Measurements from ENCODE around the gene MPST. TPM values are rescaled to one million over a fixed set of nuclear protein-coding genes. Genes with fewer than 3 reads are reported as not detected.

MPST gene
- total RNA-seq, 1 donor from 2014 or later = 48.5 TPM

DNA sequence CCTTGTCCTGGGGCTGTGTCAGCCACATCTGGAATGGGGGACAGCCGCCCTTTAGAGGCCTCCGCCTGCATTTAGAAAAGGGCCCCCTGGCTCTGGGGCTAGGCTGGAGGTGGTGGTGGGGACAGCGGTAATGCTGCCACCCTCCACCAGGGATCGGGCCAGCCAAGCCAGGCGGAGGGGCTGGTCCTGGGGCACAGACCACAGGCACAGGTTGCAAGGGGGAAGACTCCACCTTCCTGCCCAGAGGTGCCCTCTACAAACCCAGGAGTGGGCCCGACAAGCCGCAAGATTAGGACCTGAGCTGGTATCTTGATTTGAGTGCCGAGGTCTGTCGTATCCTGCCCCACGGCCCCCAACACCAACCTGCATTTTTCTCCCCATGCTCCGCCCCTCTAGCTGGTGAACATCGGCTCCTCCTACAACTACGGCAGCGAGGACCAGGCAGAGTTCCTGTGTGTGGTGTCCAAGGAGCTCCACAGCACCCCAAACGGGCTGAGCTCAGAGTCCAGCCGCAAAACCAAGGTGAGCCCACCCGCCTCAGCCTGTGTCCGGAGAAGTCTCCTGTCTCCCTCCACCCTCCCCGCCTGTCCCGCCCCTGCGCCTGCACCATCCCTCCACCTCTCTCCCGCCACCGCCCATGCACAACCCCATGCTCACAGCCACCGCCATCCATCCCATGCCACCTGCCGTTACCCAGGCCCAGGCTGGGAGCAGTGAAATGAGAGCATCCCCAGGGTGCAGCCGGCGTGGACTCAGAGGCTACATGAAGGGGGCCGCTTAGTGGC, 39.6 kb downstream of the MPST start:
- no peak overlapping the region for H3K9ac ChIP-seq (ENCODE audit: low read depth in 1 of 3, low read length in 3 of 3)
- no peak overlapping the region for H3K4me3 ChIP-seq (ENCODE audit: low read length in 3 of 3)
- peaks cover 0 to 10% (median 4%) of the 10 kb centered on the region in 3 donors for H3K36me3 ChIP-seq (ENCODE audit: control insufficient read depth in 3 of 3, insufficient read depth in 3 of 3, low read length in 3 of 3)

DNA sequence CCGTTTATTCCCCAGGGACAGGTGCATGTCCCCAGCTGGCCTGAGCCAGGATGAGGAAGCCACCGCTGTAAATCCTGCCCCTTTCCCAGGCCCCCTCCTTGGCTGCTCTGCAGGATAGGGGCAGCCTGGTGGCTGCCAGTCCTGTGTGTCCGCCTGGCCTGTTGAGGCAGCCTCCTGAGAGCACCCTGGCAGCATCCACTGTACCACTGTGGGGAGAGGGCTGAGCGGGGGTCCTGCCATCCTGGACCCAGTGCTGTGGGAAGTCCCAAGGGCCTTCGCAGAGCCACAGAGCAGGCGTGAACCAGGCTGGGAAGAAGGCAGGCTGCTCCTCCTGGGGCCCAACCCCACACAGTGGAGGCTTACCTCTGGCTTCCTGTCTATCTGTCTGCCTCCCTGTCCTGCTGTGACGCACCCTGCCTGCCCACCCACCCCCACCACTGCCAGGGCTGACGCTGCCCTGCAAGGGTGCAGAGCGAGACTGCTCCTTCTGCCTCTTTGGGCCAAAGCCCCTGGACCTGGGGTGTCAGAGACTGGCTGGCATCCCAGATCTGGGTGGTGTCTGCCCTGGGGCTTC, 40.4 kb downstream of the MPST start:
- no peaks in the 10 kb centered on the region for H3K9me3 ChIP-seq (ENCODE audit: control insufficient read depth in 3 of 3, low read length in 3 of 3)
- H3K36me3 ChIP-seq (ENCODE audit: control insufficient read depth in 3 of 3, insufficient read depth in 3 of 3, low read length in 3 of 3) = peaks cover 0 to 10% (median 4%) of the 10 kb centered on the region in 3 donors
- no peak overlapping the region for H3K4me3 ChIP-seq (ENCODE audit: low read length in 3 of 3)
- no peak overlapping the region for H3K27ac ChIP-seq (ENCODE audit: low read depth, low read length)
- H3K27me3 ChIP-seq (ENCODE audit: control insufficient read depth in 3 of 3, insufficient read depth in 3 of 3, low read length in 3 of 3) = peaks cover 0 to 5% (median 4%) of the 10 kb centered on the region in 3 donors
- H3K9ac ChIP-seq (ENCODE audit: low read depth in 1 of 3, low read length in 3 of 3) = no peak overlapping the region
- no peaks in the 10 kb centered on the region for H3K4me1 ChIP-seq (ENCODE audit: control insufficient read depth in 3 of 3, insufficient read depth in 3 of 3, low read length in 3 of 3)

More for the DNA sequence above, 39.6 kb downstream of the MPST start:
- Histone ChIP-seq H3K27me3 (ENCODE audit: control insufficient read depth in 3 of 3, insufficient read depth in 3 of 3, low read length in 3 of 3) (peaks cover 0 to 5% (median 4%) of the 10 kb centered on the region in 3 donors), H3K27ac (ENCODE audit: low read depth, low read length) (no peak overlapping the region), H3K4me1 (ENCODE audit: control insufficient read depth in 3 of 3, insufficient read depth in 3 of 3, low read length in 3 of 3) (no peaks in the 10 kb centered on the region), H3K9me3 (ENCODE audit: control insufficient read depth in 3 of 3, low read length in 3 of 3) (no peaks in the 10 kb centered on the region)

DNA sequence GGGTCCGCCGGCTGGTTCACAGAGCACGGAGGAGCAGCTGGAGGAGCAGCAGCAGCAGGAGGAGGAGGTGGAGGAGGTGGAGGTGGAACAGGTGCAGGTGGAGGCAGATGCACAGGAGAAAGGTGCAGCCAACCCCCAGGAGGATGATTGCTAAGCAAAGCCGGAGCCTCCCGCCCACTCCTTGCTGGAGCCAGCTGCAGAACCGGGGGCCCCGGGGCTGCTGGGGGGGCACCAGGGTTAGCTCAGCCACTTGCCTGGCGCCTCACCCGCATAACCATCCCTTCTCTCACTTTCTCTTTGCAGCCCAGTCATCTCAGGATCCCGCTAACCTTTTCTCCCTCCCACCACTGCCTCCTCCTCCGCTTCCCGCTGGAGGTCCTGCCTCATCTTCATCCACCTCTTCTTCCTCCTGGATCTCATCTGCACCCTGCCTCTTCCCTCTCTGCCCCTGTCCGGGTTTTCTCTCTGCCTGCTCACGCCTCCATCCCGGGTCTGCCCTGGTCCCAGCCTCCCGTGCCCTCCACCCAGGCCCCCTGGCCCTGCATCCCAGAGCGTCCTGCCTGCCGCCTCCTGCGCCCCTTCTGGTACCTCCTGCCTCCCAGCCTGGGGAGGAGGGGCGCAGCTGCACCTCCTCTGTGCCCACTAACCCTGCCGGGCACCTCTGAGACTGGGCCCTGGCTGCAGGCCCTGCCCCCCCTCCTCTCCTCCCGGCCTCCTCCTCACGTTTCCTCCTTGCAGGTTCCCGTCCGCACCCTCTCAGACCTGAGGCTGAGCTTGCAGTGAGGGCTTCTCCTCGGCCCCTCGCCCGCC, 41.5 kb downstream of the MPST start:
- H3K27me3 ChIP-seq (ENCODE audit: control insufficient read depth in 3 of 3, insufficient read depth in 3 of 3, low read length in 3 of 3) = peaks cover 5 to 6% (median 5%) of the 10 kb centered on the region in 3 donors
- no peaks in the 10 kb centered on the region for H3K9me3 ChIP-seq (ENCODE audit: control insufficient read depth in 3 of 3, low read length in 3 of 3)
- no peak overlapping the region for H3K27ac ChIP-seq (ENCODE audit: low read depth, low read length)
- no peaks in the 10 kb centered on the region for H3K4me1 ChIP-seq (ENCODE audit: control insufficient read depth in 3 of 3, insufficient read depth in 3 of 3, low read length in 3 of 3)
- H3K36me3 ChIP-seq (ENCODE audit: control insufficient read depth in 3 of 3, insufficient read depth in 3 of 3, low read length in 3 of 3) = peaks cover 0 to 7% (median 4%) of the 10 kb centered on the region in 3 donors
- H3K9ac ChIP-seq (ENCODE audit: low read depth in 1 of 3, low read length in 3 of 3) = no peak overlapping the region
- no peak overlapping the region for H3K4me3 ChIP-seq (ENCODE audit: low read length in 3 of 3)

DNA sequence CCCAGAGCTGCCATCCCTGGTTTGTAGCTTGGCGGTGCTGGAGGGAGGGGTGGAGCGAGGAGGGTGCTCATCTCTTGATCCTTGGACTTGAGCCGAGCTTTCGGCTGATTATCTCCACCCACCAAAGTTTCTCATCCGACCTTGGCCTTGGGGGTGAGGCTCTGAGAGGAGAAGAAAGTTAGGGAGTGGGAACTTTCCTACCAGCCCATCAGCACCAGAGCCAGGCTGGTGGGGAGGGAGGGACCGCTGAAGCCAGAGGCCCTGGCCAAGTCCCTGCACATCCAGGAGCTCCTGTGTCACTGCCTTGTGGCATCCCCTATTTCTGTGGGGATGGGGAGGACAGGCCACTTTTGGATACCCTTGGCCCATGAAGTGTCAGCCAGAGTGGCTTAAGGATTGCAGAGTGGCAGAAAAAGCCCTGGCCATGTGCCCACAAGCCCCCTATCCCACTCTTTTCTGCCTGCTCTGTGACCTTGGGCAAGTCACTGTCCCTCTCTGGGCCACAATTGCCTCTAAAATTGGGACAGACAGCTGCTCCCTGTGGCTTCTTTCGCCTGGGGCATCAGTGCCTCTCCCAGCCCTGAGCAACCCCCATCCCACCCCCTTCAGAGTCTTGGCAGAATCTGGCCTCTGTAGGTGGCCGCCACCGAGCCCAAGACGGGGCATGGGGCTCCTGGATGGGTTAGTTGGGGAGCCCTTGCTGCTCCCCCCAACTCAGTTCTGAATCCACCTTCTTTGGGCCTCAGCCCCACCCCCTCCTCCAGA, 42.3 kb downstream of the MPST start:
- Histone ChIP-seq H3K36me3 (ENCODE audit: control insufficient read depth in 3 of 3, insufficient read depth in 3 of 3, low read length in 3 of 3) (peaks cover 0 to 6% (median 2%) of the 10 kb centered on the region in 3 donors), H3K27me3 (ENCODE audit: control insufficient read depth in 3 of 3, insufficient read depth in 3 of 3, low read length in 3 of 3) (peaks cover 4 to 11% (median 5%) of the 10 kb centered on the region in 3 donors), H3K9me3 (ENCODE audit: control insufficient read depth in 3 of 3, low read length in 3 of 3) (no peaks in the 10 kb centered on the region), H3K4me3 (ENCODE audit: low read length in 3 of 3) (no peak overlapping the region), H3K9ac (ENCODE audit: low read depth in 1 of 3, low read length in 3 of 3) (no peak overlapping the region), H3K27ac (ENCODE audit: low read depth, low read length) (no peak overlapping the region), H3K4me1 (ENCODE audit: control insufficient read depth in 3 of 3, insufficient read depth in 3 of 3, low read length in 3 of 3) (no peaks in the 10 kb centered on the region)

DNA sequence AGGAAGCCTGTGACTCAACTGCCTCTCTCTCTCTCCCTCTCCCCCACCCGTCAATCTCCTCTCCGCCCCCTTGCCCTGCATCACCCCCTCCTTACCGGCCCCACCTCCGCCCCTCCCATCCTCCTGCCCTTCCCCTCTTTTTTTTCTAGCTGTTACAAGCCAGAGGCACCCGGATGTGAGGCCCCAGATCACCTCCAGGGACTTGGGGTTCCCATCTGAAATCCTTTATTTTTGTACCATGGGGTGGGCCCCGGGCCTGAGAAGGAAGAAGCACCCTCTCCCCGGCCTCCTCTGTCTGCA, 42.8 kb downstream of the MPST start:
- Histone ChIP-seq H3K4me3 (ENCODE audit: low read length in 3 of 3) (no peak overlapping the region), H3K27me3 (ENCODE audit: control insufficient read depth in 3 of 3, insufficient read depth in 3 of 3, low read length in 3 of 3) (peaks cover 4 to 11% (median 5%) of the 10 kb centered on the region in 3 donors), H3K4me1 (ENCODE audit: control insufficient read depth in 3 of 3, insufficient read depth in 3 of 3, low read length in 3 of 3) (no peaks in the 10 kb centered on the region), H3K9me3 (ENCODE audit: control insufficient read depth in 3 of 3, low read length in 3 of 3) (no peaks in the 10 kb centered on the region), H3K9ac (ENCODE audit: low read depth in 1 of 3, low read length in 3 of 3) (no peak overlapping the region), H3K27ac (ENCODE audit: low read depth, low read length) (no peak overlapping the region), H3K36me3 (ENCODE audit: control insufficient read depth in 3 of 3, insufficient read depth in 3 of 3, low read length in 3 of 3) (peaks cover 0 to 5% (median 2%) of the 10 kb centered on the region in 3 donors)

DNA sequence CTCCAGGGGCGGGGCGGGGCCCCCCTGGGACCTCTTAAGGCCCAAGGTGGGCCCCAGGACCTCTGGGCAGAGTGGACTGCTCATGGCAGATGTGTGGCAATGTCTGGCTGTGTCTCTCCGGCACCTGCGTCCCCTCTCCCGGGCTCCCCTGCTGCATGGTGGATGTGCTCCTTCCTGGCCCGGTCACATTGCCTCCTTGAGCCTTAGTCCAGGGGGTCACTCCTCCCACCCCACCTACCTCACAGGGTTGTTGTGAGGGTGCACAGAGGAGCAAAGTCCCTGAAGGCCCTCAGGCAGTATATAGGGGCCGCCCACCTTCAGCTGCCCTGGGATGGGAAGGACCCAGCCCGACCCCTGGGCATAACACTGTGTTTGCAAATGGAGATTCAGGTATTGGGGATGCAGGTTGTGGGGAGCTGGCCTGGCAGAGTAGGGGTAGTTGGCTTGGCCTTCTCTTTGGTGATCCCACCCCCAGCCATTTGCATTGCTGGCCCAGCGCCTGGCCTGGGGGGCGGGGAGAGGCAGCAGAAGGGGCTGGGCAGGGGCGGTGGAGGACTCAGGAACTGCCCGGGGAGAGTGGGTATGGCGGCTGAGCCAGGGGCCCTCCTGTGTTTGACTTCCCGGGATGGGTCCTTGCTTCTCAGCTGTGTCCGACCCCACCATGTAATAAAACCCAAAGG, 43.3 kb downstream of the MPST start:
- H3K27ac ChIP-seq (ENCODE audit: low read depth, low read length) = no peak overlapping the region
- H3K4me3 ChIP-seq (ENCODE audit: low read length in 3 of 3) = no peak overlapping the region
- H3K27me3 ChIP-seq (ENCODE audit: control insufficient read depth in 3 of 3, insufficient read depth in 3 of 3, low read length in 3 of 3) = peaks cover 8 to 16% (median 10%) of the 10 kb centered on the region in 3 donors
- H3K9me3 ChIP-seq (ENCODE audit: control insufficient read depth in 3 of 3, low read length in 3 of 3) = no peaks in the 10 kb centered on the region
- no peaks in the 10 kb centered on the region for H3K4me1 ChIP-seq (ENCODE audit: control insufficient read depth in 3 of 3, insufficient read depth in 3 of 3, low read length in 3 of 3)
- no peak overlapping the region for H3K9ac ChIP-seq (ENCODE audit: low read depth in 1 of 3, low read length in 3 of 3)
- H3K36me3 ChIP-seq (ENCODE audit: control insufficient read depth in 3 of 3, insufficient read depth in 3 of 3, low read length in 3 of 3) = peaks cover 0 to 2% (median 0%) of the 10 kb centered on the region in 3 donors

DNA sequence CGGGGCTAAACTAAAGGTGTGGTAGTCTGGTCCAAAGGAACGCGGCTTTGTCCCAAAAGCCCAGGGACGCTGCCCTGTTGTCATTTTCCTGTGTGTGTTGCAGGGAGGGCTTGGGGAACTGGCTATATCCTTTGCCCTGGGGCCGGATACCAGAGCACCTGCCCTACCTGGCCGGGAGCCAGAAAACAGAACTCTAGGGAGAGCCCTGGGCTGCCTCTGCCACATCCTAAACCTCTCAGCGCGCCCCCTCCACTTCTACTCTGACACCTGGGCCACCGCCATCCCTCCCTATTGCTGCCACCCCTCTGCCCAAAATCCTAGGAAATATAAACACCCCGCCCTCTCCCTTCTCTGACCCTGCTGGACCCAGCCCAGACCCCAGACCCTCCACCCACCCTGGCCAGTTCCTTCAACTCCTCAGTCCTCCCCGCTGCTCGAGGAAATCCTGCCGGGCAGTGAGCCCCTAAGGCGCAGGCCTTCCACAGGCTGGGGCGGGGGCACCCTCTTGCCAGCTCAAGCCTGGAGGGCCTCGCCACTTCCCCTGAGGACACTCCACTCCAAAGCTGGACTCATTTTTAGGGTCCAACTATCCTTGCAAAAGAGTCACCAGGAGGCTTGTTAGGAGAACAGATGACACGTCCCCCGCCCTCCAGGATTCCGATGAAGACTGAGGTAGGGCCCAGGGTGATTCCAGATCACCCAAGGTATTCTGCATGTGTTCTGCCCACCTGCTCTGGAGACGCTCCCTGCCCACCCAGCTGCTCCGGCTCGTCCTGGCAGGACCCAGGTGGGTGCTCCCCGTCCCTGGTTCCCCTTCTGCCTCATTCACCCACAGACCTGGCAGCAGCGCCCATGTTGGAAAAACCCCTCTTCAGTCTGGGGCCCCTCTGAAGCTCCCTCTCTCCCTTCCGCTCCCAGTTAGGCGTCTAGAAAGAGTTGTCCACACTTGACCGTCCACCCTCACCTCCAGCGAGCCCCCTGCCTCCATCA, 44.2 kb downstream of the MPST start:
- Histone ChIP-seq H3K4me1 (ENCODE audit: control insufficient read depth in 3 of 3, insufficient read depth in 3 of 3, low read length in 3 of 3) (no peaks in the 10 kb centered on the region), H3K27me3 (ENCODE audit: control insufficient read depth in 3 of 3, insufficient read depth in 3 of 3, low read length in 3 of 3) (peaks cover 17 to 25% (median 19%) of the 10 kb centered on the region in 3 donors), H3K36me3 (ENCODE audit: control insufficient read depth in 3 of 3, insufficient read depth in 3 of 3, low read length in 3 of 3) (peaks cover 0 to 2% (median 0%) of the 10 kb centered on the region in 3 donors), H3K4me3 (ENCODE audit: low read length in 3 of 3) (no peak overlapping the region), H3K27ac (ENCODE audit: low read depth, low read length) (no peak overlapping the region), H3K9me3 (ENCODE audit: control insufficient read depth in 3 of 3, low read length in 3 of 3) (no peaks in the 10 kb centered on the region), H3K9ac (ENCODE audit: low read depth in 1 of 3, low read length in 3 of 3) (no peak overlapping the region)

DNA sequence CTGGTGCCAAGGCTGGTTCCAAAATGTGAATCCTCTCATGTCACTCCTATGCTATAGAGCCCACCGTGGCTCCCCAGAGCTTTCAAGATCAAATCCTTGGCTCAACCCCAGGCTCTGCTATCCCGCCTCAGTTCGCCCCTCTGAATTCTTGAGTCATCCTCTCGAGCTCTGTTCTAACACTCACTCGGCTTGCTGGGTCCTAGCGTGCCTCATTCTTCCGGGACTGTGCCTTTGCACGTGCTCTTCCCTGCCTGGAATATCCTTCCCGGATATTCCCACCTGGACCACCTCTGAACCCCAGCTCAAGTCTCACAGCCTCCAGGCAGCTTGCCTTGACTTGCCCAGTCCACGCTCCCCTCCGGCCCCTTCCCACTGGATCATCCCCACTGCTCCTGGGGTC, 45.0 kb downstream of the MPST start:
- Histone ChIP-seq H3K9ac (ENCODE audit: low read depth in 1 of 3, low read length in 3 of 3) (no peak overlapping the region), H3K4me1 (ENCODE audit: control insufficient read depth in 3 of 3, insufficient read depth in 3 of 3, low read length in 3 of 3) (no peaks in the 10 kb centered on the region), H3K9me3 (ENCODE audit: control insufficient read depth in 3 of 3, low read length in 3 of 3) (no peaks in the 10 kb centered on the region), H3K27me3 (ENCODE audit: control insufficient read depth in 3 of 3, insufficient read depth in 3 of 3, low read length in 3 of 3) (peaks cover 24 to 32% (median 27%) of the 10 kb centered on the region in 3 donors), H3K27ac (ENCODE audit: low read depth, low read length) (no peak overlapping the region), H3K36me3 (ENCODE audit: control insufficient read depth in 3 of 3, insufficient read depth in 3 of 3, low read length in 3 of 3) (peaks cover 0 to 2% (median 0%) of the 10 kb centered on the region in 3 donors), H3K4me3 (ENCODE audit: low read length in 3 of 3) (no peak overlapping the region)
